ENCODE results near the gene IL1RAPL1.

DNA sequence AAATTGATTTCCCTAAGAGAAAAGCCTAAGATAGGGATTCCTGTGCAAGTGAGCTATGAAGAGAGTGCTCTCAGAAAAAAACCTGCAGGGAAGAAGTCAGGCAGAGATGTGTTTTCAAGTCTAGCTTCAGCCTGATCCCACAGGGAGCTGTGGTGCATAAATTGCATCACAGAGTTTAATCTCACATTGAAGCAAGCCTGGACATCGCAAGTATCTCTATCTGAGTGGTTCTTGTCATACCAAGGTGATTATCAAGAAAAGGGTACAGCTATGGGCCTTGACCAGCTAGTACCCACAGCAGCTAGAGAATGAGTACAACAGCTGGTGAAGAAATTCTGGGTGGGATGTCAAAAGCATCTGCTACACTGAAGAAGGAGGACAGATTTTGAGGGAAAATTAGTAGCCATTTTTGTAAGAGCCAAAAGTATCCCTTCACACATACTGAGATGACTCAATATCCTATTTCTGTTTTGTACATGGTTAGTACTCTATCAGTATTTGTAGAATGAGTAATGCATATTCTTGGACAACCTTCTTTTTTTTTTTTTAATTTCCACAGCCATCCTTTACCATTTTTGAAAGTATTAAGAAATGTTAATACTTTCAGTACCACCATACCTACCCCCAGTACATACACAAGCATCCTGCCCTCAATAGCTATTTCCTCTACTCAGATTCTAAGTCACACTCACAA is 708.9 kb downstream of the IL1RAPL1 start:
- no peak for TF ChIP-seq POLR2A (IDR thresholded peaks at IDR 0.05; ENCODE audit: low read length)
- TF ChIP-seq, protein P1, sequence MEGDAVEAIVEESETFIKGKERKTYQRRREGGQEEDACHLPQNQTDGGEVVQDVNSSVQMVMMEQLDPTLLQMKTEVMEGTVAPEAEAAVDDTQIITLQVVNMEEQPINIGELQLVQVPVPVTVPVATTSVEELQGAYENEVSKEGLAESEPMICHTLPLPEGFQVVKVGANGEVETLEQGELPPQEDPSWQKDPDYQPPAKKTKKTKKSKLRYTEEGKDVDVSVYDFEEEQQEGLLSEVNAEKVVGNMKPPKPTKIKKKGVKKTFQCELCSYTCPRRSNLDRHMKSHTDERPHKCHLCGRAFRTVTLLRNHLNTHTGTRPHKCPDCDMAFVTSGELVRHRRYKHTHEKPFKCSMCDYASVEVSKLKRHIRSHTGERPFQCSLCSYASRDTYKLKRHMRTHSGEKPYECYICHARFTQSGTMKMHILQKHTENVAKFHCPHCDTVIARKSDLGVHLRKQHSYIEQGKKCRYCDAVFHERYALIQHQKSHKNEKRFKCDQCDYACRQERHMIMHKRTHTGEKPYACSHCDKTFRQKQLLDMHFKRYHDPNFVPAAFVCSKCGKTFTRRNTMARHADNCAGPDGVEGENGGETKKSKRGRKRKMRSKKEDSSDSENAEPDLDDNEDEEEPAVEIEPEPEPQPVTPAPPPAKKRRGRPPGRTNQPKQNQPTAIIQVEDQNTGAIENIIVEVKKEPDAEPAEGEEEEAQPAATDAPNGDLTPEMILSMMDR (IDR thresholded peaks at IDR 0.05): no peak
- no peak for TF ChIP-seq PHF8 (IDR thresholded peaks at IDR 0.05; ENCODE audit: borderline replicate concordance, low read depth)
- no peak for TF ChIP-seq ZFP36 (IDR thresholded peaks at IDR 0.05; ENCODE audit: borderline replicate concordance, partially characterized antibody)
- TF ChIP-seq, protein P2, sequence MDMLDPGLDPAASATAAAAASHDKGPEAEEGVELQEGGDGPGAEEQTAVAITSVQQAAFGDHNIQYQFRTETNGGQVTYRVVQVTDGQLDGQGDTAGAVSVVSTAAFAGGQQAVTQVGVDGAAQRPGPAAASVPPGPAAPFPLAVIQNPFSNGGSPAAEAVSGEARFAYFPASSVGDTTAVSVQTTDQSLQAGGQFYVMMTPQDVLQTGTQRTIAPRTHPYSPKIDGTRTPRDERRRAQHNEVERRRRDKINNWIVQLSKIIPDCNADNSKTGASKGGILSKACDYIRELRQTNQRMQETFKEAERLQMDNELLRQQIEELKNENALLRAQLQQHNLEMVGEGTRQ (IDR thresholded peaks at IDR 0.05): no peak
- no peak for TF ChIP-seq PBX3 (IDR thresholded peaks at IDR 0.05)
- no peak for TF ChIP-seq FOSL2 (IDR thresholded peaks at IDR 0.05)
- TF ChIP-seq FOSL2 (CRISPR knock-in tag; IDR thresholded peaks at IDR 0.05): no peak
- TF ChIP-seq MYC (IDR thresholded peaks at IDR 0.05; ENCODE audit: borderline replicate concordance, low read length): no peak
- TF ChIP-seq NFE2L2 (conservative IDR thresholded peaks at IDR 0.05; ENCODE audit: low read length): no peak
- no peak for TF ChIP-seq SMC3 (IDR thresholded peaks at IDR 0.05)
- no peak for TF ChIP-seq EP300 (IDR thresholded peaks at IDR 0.05)
- TF ChIP-seq, protein P3, sequence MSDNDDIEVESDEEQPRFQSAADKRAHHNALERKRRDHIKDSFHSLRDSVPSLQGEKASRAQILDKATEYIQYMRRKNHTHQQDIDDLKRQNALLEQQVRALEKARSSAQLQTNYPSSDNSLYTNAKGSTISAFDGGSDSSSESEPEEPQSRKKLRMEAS (IDR thresholded peaks at IDR 0.05): no peak
- TF ChIP-seq JUN (IDR thresholded peaks at IDR 0.05): no peak
- TF ChIP-seq EHMT2 (IDR thresholded peaks at IDR 0.05; ENCODE audit: low read depth): no peak
